Kidney (tissue), 14 donors: ENCODE data around the gene EPHB4. TPM values are rescaled to one million over a fixed set of nuclear protein-coding genes. Genes with fewer than 3 reads are reported as not detected.

Experiments
- DNase-seq, 5 donors: peaks; one replicate each; pipeline ENCODE4 v3.0.0-alpha.2; 2013 to 2020
- FAIRE-seq: peaks from 2 replicates; lab custom pipeline; 2012; peaks lifted over from hg19 to GRCh38; lab: Jason Lieb, UNC
- H3K27ac ChIP-seq, 2 donors: one replicate each; pipeline ENCODE4 v1.7.0; 2013; ENCODE audit warnings: low read depth in 2 of 2, low read length in 2 of 2, inconsistent platforms in 1 of 2
- H3K27me3 ChIP-seq: one replicate; pipeline ENCODE4 v1.7.1; 2013; ENCODE audit warnings: low read length, inconsistent platforms; ENCODE audit not compliant: control insufficient read depth, insufficient read depth
- H3K36me3 ChIP-seq, 3 donors: one replicate each; pipeline versions ENCODE4 v1.7.0 to v1.7.1; 2013; ENCODE audit warnings: low read length in 3 of 3, control low read depth in 1 of 3, inconsistent platforms in 1 of 3; ENCODE audit not compliant: insufficient read depth in 3 of 3, control insufficient read depth in 2 of 3
- H3K4me1 ChIP-seq, 3 donors: one replicate each; pipeline versions ENCODE4 v1.7.0 to v1.7.1; 2013; ENCODE audit warnings: low read length in 3 of 3, inconsistent platforms in 1 of 3, low read depth in 1 of 3; ENCODE audit not compliant: control insufficient read depth in 2 of 3, insufficient read depth in 2 of 3
- H3K4me3 ChIP-seq, 3 donors: one replicate each; pipeline versions ENCODE4 v1.7.0 to v1.8.1; 2013; ENCODE audit warnings: low read length in 3 of 3, control low read depth in 1 of 3, inconsistent platforms in 1 of 3
- H3K9ac ChIP-seq, 3 donors: one replicate each; pipeline versions ENCODE4 v1.7.0 to v1.7.1; 2013; ENCODE audit warnings: low read length in 3 of 3, control low read depth in 1 of 3, inconsistent platforms in 1 of 3
- H3K9me3 ChIP-seq, 3 donors: one replicate each; pipeline versions ENCODE4 v1.7.0 to v1.7.1; 2013; ENCODE audit warnings: low read length in 3 of 3, control low read depth in 1 of 3, inconsistent platforms in 1 of 3; ENCODE audit not compliant: control insufficient read depth in 2 of 3, insufficient read depth in 1 of 3
- intact Hi-C: fragments of 100-400 bp; cut with DNase I; formaldehyde crosslinking; loops from one replicate; pipeline ENCODE4 v1.11.1; 2022
- polyA plus RNA-seq: library from polyadenylated mRNA; stranded (reverse); fragments of 350-450 nt; fragmentation: Illumina TruSeq; extraction: RNeasy Lipid Tissue Mini Kit (QIAGEN cat#74804); gene quantifications from one replicate; pipeline ENCODE4 v1.2.3, GENCODE V29; 2014; ENCODE audit warnings: low read depth, low replicate concordance; ENCODE audit not compliant: insufficient read depth
- total RNA-seq: library from RNA; stranded (reverse); fragmentation: NEBNext Ultra II Directional; extraction: Animal tissue kit (Norgen Biotek cat#: 25700); gene quantifications from one replicate; pipeline ENCODE4 v1.2.1, GENCODE V29; 2021
- TF ChIP-seq, protein P1 (sequence below): IDR thresholded peaks from 3 replicates; pipeline ENCODE4 v1.5.1; 2012; ENCODE audit warnings: mild to moderate bottlenecking, moderate library complexity, borderline replicate concordance; ENCODE audit not compliant: insufficient read depth; ENCODE audit errors: extremely low read depth
- donor health status: control.
- donor health status: control.
- donor health status: control.
- donor health status: control.
- donor health status: control.
- donor health status: DM: yes; HTN: yes; CAD: no.
- donor health status: Normal renal cell carcinoma (clear cell type).

The EPHB4 gene
- total and polyA plus RNA-seq, 2 donors from 2014 or later = 33.2 to 65.5 TPM

DNA sequence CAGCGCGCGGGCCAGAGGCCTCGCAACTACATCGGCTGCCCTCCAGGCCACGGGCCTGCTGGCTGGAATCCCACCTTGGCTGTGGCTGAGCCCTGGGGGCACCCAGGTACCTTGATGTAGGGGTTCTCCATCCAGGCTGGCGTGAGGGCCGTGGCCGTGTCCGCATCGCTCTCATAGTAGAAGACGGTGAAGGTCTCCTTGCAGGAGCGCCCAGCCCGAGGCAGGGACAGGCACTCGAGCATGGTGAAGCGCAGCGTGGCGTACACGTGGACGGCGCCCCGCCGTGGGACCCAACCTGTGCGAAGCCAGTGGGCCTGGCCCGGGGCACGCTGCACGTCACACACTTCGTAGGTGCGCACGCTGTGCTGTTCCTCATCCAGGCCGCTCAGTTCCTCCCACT lies 3.8 kb downstream of the EPHB4 start:
- Histone ChIP-seq H3K9me3 (no peaks in the 10 kb centered on the region), H3K27me3 (no peaks in the 10 kb centered on the region), H3K27ac (no peak overlapping the region), H3K9ac (no peak overlapping the region), H3K4me1 (no peaks in the 10 kb centered on the region), H3K36me3 (peaks cover 0 to 30% (median 5%) of the 10 kb centered on the region in 3 donors), H3K4me3 (no peak overlapping the region)
- FAIRE-seq (no peak), DNase-seq (no peak)
- TF ChIP-seq, protein P1, sequence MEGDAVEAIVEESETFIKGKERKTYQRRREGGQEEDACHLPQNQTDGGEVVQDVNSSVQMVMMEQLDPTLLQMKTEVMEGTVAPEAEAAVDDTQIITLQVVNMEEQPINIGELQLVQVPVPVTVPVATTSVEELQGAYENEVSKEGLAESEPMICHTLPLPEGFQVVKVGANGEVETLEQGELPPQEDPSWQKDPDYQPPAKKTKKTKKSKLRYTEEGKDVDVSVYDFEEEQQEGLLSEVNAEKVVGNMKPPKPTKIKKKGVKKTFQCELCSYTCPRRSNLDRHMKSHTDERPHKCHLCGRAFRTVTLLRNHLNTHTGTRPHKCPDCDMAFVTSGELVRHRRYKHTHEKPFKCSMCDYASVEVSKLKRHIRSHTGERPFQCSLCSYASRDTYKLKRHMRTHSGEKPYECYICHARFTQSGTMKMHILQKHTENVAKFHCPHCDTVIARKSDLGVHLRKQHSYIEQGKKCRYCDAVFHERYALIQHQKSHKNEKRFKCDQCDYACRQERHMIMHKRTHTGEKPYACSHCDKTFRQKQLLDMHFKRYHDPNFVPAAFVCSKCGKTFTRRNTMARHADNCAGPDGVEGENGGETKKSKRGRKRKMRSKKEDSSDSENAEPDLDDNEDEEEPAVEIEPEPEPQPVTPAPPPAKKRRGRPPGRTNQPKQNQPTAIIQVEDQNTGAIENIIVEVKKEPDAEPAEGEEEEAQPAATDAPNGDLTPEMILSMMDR = no peak
- intact Hi-C loops = no loop called here

- FAIRE-seq (no peak), DNase-seq (no peak)
- TF ChIP-seq, protein P1 = no peak
- Histone ChIP-seq H3K4me3 (no peak overlapping the region), H3K36me3 (peaks cover 0 to 30% (median 7%) of the 10 kb centered on the region in 3 donors), H3K9ac (no peak overlapping the region), H3K9me3 (no peaks in the 10 kb centered on the region), H3K27ac (no peak overlapping the region), H3K27me3 (no peaks in the 10 kb centered on the region), H3K4me1 (no peaks in the 10 kb centered on the region)
- intact Hi-C loops = no loop called here
Measured at GRCh38 chr7:100823140-100823525, 4.2 kb downstream of the EPHB4 start.

DNA sequence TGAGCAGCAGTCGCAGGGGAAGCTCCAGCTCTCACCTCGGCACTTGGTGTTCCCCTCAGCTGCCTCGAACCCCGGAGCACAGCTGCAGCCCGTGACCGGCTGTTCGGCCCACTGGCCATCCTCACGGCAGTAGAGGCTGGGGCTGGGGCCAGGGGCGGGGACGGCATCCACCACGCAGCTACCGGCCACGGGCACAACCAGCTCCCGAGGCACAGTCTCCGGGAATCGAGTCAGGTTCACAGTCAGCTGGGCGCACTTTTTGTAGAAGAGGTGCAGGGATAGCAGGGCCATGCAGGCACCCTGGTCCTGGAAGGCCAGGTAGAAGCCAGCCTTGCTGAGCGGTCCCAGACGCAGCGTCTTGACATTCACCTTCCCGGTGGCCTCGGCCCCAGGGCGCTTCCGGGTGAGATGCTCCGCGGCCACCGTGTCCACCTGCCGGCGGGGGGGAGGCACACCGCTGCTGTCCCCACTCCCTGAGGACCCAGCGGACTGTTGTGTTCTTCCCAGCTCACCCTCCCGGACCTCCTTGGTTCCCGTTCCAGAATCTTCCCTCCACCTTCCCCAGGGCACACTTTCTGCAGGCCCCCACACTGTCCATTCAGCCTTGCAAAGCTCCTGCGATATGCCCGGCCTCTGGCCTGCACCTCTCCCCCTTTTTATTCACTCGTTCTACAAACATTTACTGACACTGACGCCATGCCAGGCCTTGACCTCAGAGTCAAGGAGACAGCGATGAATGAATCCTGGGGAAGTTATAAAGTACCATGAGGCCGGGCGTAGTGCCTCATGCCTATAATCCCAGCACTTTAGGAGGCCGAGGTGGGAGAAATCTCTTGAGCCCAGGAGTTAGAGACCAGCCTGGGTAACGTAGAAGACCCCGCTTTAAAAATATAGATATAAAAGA lies 4.8 kb downstream of the EPHB4 start:
- H3K4me3 ChIP-seq = no peak overlapping the region
- no peak overlapping the region for H3K27ac ChIP-seq
- intact Hi-C loops = no loop called here
- H3K9ac ChIP-seq = no peak overlapping the region
- DNase-seq (no peak), FAIRE-seq (no peak)
- H3K4me1 ChIP-seq = no peaks in the 10 kb centered on the region
- peaks cover 0 to 30% (median 7%) of the 10 kb centered on the region in 3 donors for H3K36me3 ChIP-seq
- TF ChIP-seq, protein P1 = no peak
- H3K27me3 ChIP-seq = no peaks in the 10 kb centered on the region
- H3K9me3 ChIP-seq = no peaks in the 10 kb centered on the region
